H1 (cell line): Measurements from ENCODE around the gene MBNL3. TPM values are rescaled to one million over a fixed set of nuclear protein-coding genes. Genes with fewer than 3 reads are reported as not detected.

ENCODE experiments used
- CTCF ChIA-PET: fragments of 300-600 bp; sonication (Branson Sonifier 250); formaldehyde crosslinking; loops from one replicate; lab custom pipeline; 2021; ENCODE audit not compliant: partially characterized antibody; lab: Charles Lee
- POLR2A ChIA-PET: fragments of 300-600 bp; sonication (Branson Sonifier 250); formaldehyde crosslinking; loops from one replicate; lab custom pipeline; 2021; ENCODE audit warnings: inconsistent platforms; ENCODE audit not compliant: partially characterized antibody; lab: Charles Lee
- DNase-seq, 2 experiments: peaks; one replicate each; pipeline versions ENCODE4 v3.0.0 to v3.0.0-alpha.2; 2010 to 2022; ENCODE audit warnings: low spot score in 2 of 2, low read depth in 1 of 2, mixed read lengths in 1 of 2
- FAIRE-seq: peaks from 2 replicates; lab custom pipeline; 2011; peaks lifted over from hg19 to GRCh38; lab: Jason Lieb, UNC
- H2AFZ ChIP-seq: 2 replicates; pipeline ENCODE4 v1.8.1; 2012; ENCODE audit warnings: low read length, inconsistent platforms
- H2AK5ac ChIP-seq: 2 replicates; pipeline ENCODE4 v1.6.1; 2013; ENCODE audit warnings: low read depth, low read length
- H2BK120ac ChIP-seq: replicated peaks from 2 replicates; pipeline ENCODE3; 2013; ENCODE audit warnings: low read depth, low read length, inconsistent platforms
- H2BK12ac ChIP-seq: 2 replicates; pipeline ENCODE4 v1.6.1; 2013; ENCODE audit warnings: low read depth, low read length
- H2BK15ac ChIP-seq: 2 replicates; pipeline ENCODE4 v1.6.1; 2013; ENCODE audit warnings: low read length
- H2BK20ac ChIP-seq: 2 replicates; pipeline ENCODE4 v1.6.1; 2013; ENCODE audit warnings: low read length
- H2BK5ac ChIP-seq: 2 replicates; pipeline ENCODE4 v1.6.1; 2013; ENCODE audit warnings: low read depth, low read length
- H3K14ac ChIP-seq: 2 replicates; pipeline ENCODE4 v1.6.1; 2013; ENCODE audit warnings: inconsistent platforms; ENCODE audit not compliant: insufficient read length
- H3K18ac ChIP-seq: 2 replicates; pipeline ENCODE4 v1.6.1; 2013; ENCODE audit warnings: low read length; ENCODE audit errors: extremely low read depth
- H3K23ac ChIP-seq: 2 replicates; pipeline ENCODE4 v1.6.1; 2013; ENCODE audit warnings: inconsistent platforms; ENCODE audit not compliant: insufficient read length
- H3K23me2 ChIP-seq: 2 replicates; pipeline ENCODE4 v1.6.1; 2013; ENCODE audit warnings: low read depth, low read length
- H3K27ac ChIP-seq: 2 replicates; pipeline ENCODE4 v1.6.1; 2011; ENCODE audit warnings: low read depth, low read length, inconsistent platforms
- H3K27me3 ChIP-seq, 4 experiments: replicated peaks in 1 of 4; 1 replicate in 1 of 4; 2 replicates in 3 of 4; pipeline versions ENCODE4 v1.6.1 to v1.8.1; 2011 to 2013; ENCODE audit warnings: low read length in 3 of 4, mild to moderate bottlenecking in 3 of 4, inconsistent platforms in 2 of 4, mixed read lengths in 2 of 4, moderate library complexity in 1 of 4; ENCODE audit not compliant: control insufficient read depth in 3 of 4, insufficient read depth in 3 of 4; ENCODE audit errors: extremely low read depth in 1 of 4
- H3K36me3 ChIP-seq, 4 experiments: 2 replicates each; pipeline versions ENCODE4 v1.6.1 to v1.8.1; 2011 to 2013; ENCODE audit warnings: mild to moderate bottlenecking in 4 of 4, low read length in 3 of 4, moderate library complexity in 2 of 4, control low read depth in 1 of 4, inconsistent platforms in 1 of 4; ENCODE audit not compliant: insufficient read depth in 4 of 4, control insufficient read depth in 2 of 4
- H3K4ac ChIP-seq: replicated peaks from 2 replicates; pipeline ENCODE3; 2013; ENCODE audit warnings: low read length, low read depth, mixed read lengths, inconsistent platforms; ENCODE audit not compliant: insufficient read length
- H3K4me1 ChIP-seq, 4 experiments: replicated peaks in 1 of 4; 1 replicate in 1 of 4; 2 replicates in 3 of 4; pipeline versions ENCODE4 v1.6.1 to v1.8.1; 2011 to 2013; ENCODE audit warnings: low read length in 3 of 4, inconsistent platforms in 2 of 4, mixed read lengths in 1 of 4; ENCODE audit not compliant: insufficient read depth in 4 of 4, control insufficient read depth in 3 of 4
- H3K4me2 ChIP-seq, 2 experiments: 2 replicates each; pipeline versions ENCODE4 v1.6.1 to v1.8.1; 2011 to 2013; ENCODE audit warnings: low read depth in 2 of 2, low read length in 2 of 2, control low read depth in 1 of 2, inconsistent platforms in 1 of 2, mild to moderate bottlenecking in 1 of 2; ENCODE audit not compliant: insufficient read depth in 1 of 2
- H3K4me3 ChIP-seq, 4 experiments: fragments of 200-600, 300-600 bp in 1 of 4; sonication (generic), shearing (Covaris generic), sonication (Bioruptor Twin) in 1 of 4; 2 replicates each; pipeline versions ENCODE4 v1.5.1 to v1.8.1; 2011 to 2016; ENCODE audit warnings: low read length in 4 of 4, low read depth in 3 of 4, control low read depth in 2 of 4, inconsistent platforms in 2 of 4, mild to moderate bottlenecking in 2 of 4, mixed read lengths in 1 of 4, moderate library complexity in 1 of 4; ENCODE audit not compliant: insufficient read depth in 2 of 4; ENCODE audit errors: extremely low read depth in 1 of 4
- H3K56ac ChIP-seq: replicated peaks from 2 replicates; pipeline ENCODE3; 2013; ENCODE audit warnings: low read depth, mild to moderate bottlenecking, mixed read lengths, low read length, inconsistent platforms; ENCODE audit not compliant: insufficient read length
- H3K79me1 ChIP-seq: 2 replicates; pipeline ENCODE4 v1.6.1; 2013; ENCODE audit warnings: low read depth, low read length, control low read depth
- H3K79me2 ChIP-seq, 2 experiments: 2 replicates each; pipeline versions ENCODE4 v1.6.1 to v1.8.1; 2012 to 2013; ENCODE audit warnings: low read length in 2 of 2, mild to moderate bottlenecking in 2 of 2, inconsistent platforms in 1 of 2; ENCODE audit not compliant: insufficient read depth in 2 of 2, control insufficient read depth in 1 of 2
- H3K9ac ChIP-seq, 4 experiments: replicated peaks in 1 of 4; 1 replicate in 1 of 4; 2 replicates in 3 of 4; pipeline versions ENCODE4 v1.6.1 to v1.8.1; 2011 to 2013; ENCODE audit warnings: low read depth in 3 of 4, low read length in 3 of 4, control low read depth in 2 of 4, mild to moderate bottlenecking in 2 of 4, moderate library complexity in 2 of 4, inconsistent platforms in 1 of 4; ENCODE audit errors: extremely low read depth in 1 of 4
- H3K9me3 ChIP-seq, 2 experiments: 2 replicates each; pipeline versions ENCODE4 v1.6.1 to v1.8.1; 2012 to 2013; ENCODE audit warnings: mild to moderate bottlenecking in 2 of 2, moderate library complexity in 2 of 2, control low read depth in 1 of 2, inconsistent platforms in 1 of 2, low read depth in 1 of 2, low read length in 1 of 2, mixed read lengths in 1 of 2; ENCODE audit not compliant: insufficient read depth in 2 of 2
- H4K20me1 ChIP-seq, 2 experiments: replicated peaks in 1 of 2; 2 replicates each; pipeline versions ENCODE3 to v1.8.1; 2011 to 2013; ENCODE audit warnings: inconsistent platforms in 2 of 2, low read length in 2 of 2, mild to moderate bottlenecking in 1 of 2; ENCODE audit not compliant: insufficient read depth in 2 of 2, control insufficient read depth in 1 of 2
- H4K5ac ChIP-seq: 2 replicates; pipeline ENCODE4 v1.6.1; 2013; ENCODE audit warnings: low read length, low read depth, mixed read lengths, inconsistent platforms; ENCODE audit not compliant: insufficient read length
- H4K8ac ChIP-seq: 2 replicates; pipeline ENCODE4 v1.8.0; 2013; ENCODE audit warnings: mild to moderate bottlenecking, moderate library complexity, low read length, inconsistent platforms; ENCODE audit not compliant: insufficient read depth; ENCODE audit errors: extremely low read depth
- H4K91ac ChIP-seq: replicated peaks from 2 replicates; pipeline ENCODE3; 2013; ENCODE audit warnings: low read length, mixed read lengths, inconsistent platforms; ENCODE audit not compliant: insufficient read length
- EZH2 ChIP-seq: fragments of 200-600 bp; sonication (generic); IDR thresholded peaks from 2 replicates; pipeline ENCODE4 v1.7.1; 2012; ENCODE audit warnings: low read depth, mild to moderate bottlenecking, moderate library complexity, low read length, inconsistent platforms; ENCODE audit not compliant: severe bottlenecking
- HDAC2 ChIP-seq, 2 experiments: fragments of 300-600 bp in 1 of 2; sonication (generic) in 1 of 2; IDR thresholded peaks; 2 replicates each; pipeline ENCODE4 v1.6.1; 2011 to 2012; ENCODE audit warnings: low read depth in 2 of 2, low read length in 2 of 2, mild to moderate bottlenecking in 2 of 2, moderate library complexity in 2 of 2, borderline replicate concordance in 1 of 2, inconsistent platforms in 1 of 2
- PHF8 ChIP-seq: fragments of 200-600 bp; sonication (generic); conservative IDR thresholded peaks from 2 replicates; pipeline ENCODE4 v1.7.1; 2012; ENCODE audit warnings: low read depth, mild to moderate bottlenecking, inconsistent platforms, low read length, moderate library complexity
- POLR2A ChIP-seq, 2 experiments: IDR thresholded peaks; 1 replicate in 1 of 2; 2 replicates in 1 of 2; pipeline ENCODE4 v1.6.1; 2011; ENCODE audit warnings: low read depth in 2 of 2, low read length in 2 of 2, mild to moderate bottlenecking in 2 of 2; ENCODE audit errors: control extremely low read depth in 1 of 2
- RBBP5 ChIP-seq: IDR thresholded peaks from 2 replicates; pipeline ENCODE4 v1.7.1; 2012; ENCODE audit warnings: low read depth, mild to moderate bottlenecking, inconsistent platforms, low read length, moderate library complexity, borderline replicate concordance
- RFX5 ChIP-seq: IDR thresholded peaks from 2 replicates; pipeline ENCODE4 v1.6.1; 2011; ENCODE audit warnings: low read depth, low read length, improper control_type of control experiment, borderline replicate concordance
- SAP30 ChIP-seq: fragments of 300-600 bp; sonication (generic); IDR thresholded peaks from 2 replicates; pipeline ENCODE4 v1.7.1; 2012; ENCODE audit warnings: low read length, moderate library complexity, mild to moderate bottlenecking, inconsistent platforms; ENCODE audit not compliant: insufficient read depth, insufficient replicate concordance
- TAF7 ChIP-seq: optimal IDR thresholded peaks from 2 replicates; pipeline ENCODE3; 2011; ENCODE audit warnings: low read depth, mild to moderate bottlenecking, inconsistent platforms, low read length, moderate library complexity, borderline replicate concordance
- WGBS, 2 experiments: shearing (Covaris generic) in 1 of 2; methylation state at CpG; one replicate each; pipeline versions ENCODE4 v1.1.6 to v1.1.7; 2013 to 2015; ENCODE audit warnings: low lambda C conversion rate in 2 of 2, mixed read lengths in 2 of 2, inconsistent platforms in 1 of 2, low coverage in 1 of 2, missing lambda C conversion rate in 1 of 2; ENCODE audit not compliant: insufficient replicate concordance in 2 of 2, insufficient coverage in 1 of 2, insufficient read length in 1 of 2; ENCODE audit errors: extremely low coverage in 1 of 2, missing lambda C conversion rate in 1 of 2; 5-methylcytosine and 5-hydroxymethylcytosine counted together
- polyA plus RNA-seq, 7 experiments: library from polyadenylated mRNA; depleted of rRNA in 3 of 7; stranded (reverse) in 5 of 7; unstranded in 2 of 7; fragments of >200 nt in 5 of 7; fragments of 200-250 nt in 2 of 7; gene quantifications; 1 replicate in 5 of 7; 2 replicates in 1 of 7; 4 replicates in 1 of 7; pipeline versions ENCODE4 v1.2.1 to v1.2.3, GENCODE V29; 2011 to 2013; ENCODE audit warnings: missing spikeins in 2 of 7, mixed read lengths in 2 of 7
- total RNA-seq: library from RNA; stranded (reverse); fragmentation: NEBNext Ultra II Directional; extraction: Animal tissue kit (Norgen Biotek cat#: 25700); gene quantifications from 2 replicates; pipeline ENCODE4 v1.2.1, GENCODE V29; 2021

The MBNL3 gene
- total and polyA plus RNA-seq, 2 of the 8 experiments (the other 6 are each of a cell fraction or from before 2014, with no cell fraction given): 3.5 to 4.3 TPM

GRCh38 chrX:132444936-132445335 lies 43.9 kb downstream of the MBNL3 start:
- Histone ChIP-seq H3K4me2 (no peak overlapping the region), H4K5ac (no peak overlapping the region), H3K36me3 (no peaks in the 10 kb centered on the region), H2BK20ac (no peak overlapping the region), H2BK120ac (no peak overlapping the region), H3K27ac (no peak overlapping the region), H2BK15ac (no peak overlapping the region), H3K79me2 (no peaks in the 10 kb centered on the region), H3K4ac (no peak overlapping the region), H3K14ac (no peak overlapping the region), H3K23ac (no peak overlapping the region), H2AFZ (no peak overlapping the region), H3K9ac (no peak overlapping the region), H4K91ac (no peak overlapping the region), H3K23me2 (no peaks in the 10 kb centered on the region), H3K79me1 (no peaks in the 10 kb centered on the region), H3K56ac (no peak overlapping the region), H3K9me3 (no peaks in the 10 kb centered on the region), H2BK12ac (no peak overlapping the region), H3K4me3 (no peak overlapping the region), H2BK5ac (no peak overlapping the region), H3K27me3 (no peaks in the 10 kb centered on the region)
- WGBS, 2 experiments: 95% methylated on average over 2 of the region's 2 CpGs; no CpG with 5 or more reads in 1 of the 2 experiments
- ChIA-PET POLR2A (no interaction called here), CTCF (no interaction called here)
- FAIRE-seq: no peak
- no peak for DNase-seq
- TF ChIP-seq SAP30: no peak
- no peak for TF ChIP-seq PHF8
- TF ChIP-seq POLR2A (IDR thresholded peaks at IDR 0.05; ENCODE audit: control extremely low read depth in 1 of 2, low read depth in 2 of 2, low read length in 2 of 2): no peak
- TF ChIP-seq TAF7: no peak
- TF ChIP-seq EZH2: no peak
- TF ChIP-seq HDAC2 (IDR thresholded peaks at IDR 0.05; ENCODE audit: borderline replicate concordance in 1 of 2, low read depth in 2 of 2, low read length in 2 of 2): no peak
- no peak for TF ChIP-seq RBBP5
- no peak for TF ChIP-seq RFX5
- TF ChIP-seq, all 59 proteins: peak for 0
- no peak overlapping the region for H4K8ac ChIP-seq
- no peak overlapping the region for H3K18ac ChIP-seq
- no peak overlapping the region for H2AK5ac ChIP-seq
- no peaks in the 10 kb centered on the region for H3K4me1 ChIP-seq
- no peaks in the 10 kb centered on the region for H4K20me1 ChIP-seq
